Esophagus squamous epithelium (tissue), 4 donors: ENCODE results near the gene DLG5.

Experiments used
- POLR2A ChIP-seq, 4 donors: fragments of 450-650 bp; IDR thresholded peaks; one replicate each; pipeline ENCODE4 v1.6.1; 2017; ENCODE audit warnings: antibody characterized with exemption in 4 of 4, mild to moderate bottlenecking in 4 of 4, moderate library complexity in 3 of 4
- TF ChIP-seq, protein P1 (sequence below), 6 experiments: fragments of 450-650 bp in 4 of 6; fragments of 200-600 bp in 2 of 6; sonication (generic) in 2 of 6; IDR thresholded peaks; one replicate each; pipeline ENCODE4 v1.5.1; 2016 to 2019; ENCODE audit warnings: antibody characterized with exemption in 6 of 6, mild to moderate bottlenecking in 4 of 6, moderate library complexity in 4 of 6

DNA sequence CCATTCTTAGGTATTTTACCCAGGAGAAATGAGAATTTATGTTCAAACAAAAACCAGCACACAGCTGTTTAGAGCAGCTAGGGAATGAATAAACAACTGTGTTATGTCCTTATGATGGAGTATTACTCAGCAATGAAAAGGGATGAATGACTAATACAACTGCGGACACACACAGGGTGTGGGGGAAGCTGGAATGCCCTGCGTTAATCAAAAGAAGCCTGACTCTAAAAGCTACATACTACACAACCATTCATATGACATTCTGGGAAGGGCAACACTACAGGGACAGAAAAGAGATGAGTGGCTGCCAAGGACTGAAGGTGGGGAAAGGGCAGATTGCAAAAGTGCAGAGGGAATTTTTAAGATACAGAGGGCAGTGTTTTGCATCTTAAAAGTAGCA, 64.0 kb downstream of the DLG5 start:
- TF ChIP-seq, protein P1, sequence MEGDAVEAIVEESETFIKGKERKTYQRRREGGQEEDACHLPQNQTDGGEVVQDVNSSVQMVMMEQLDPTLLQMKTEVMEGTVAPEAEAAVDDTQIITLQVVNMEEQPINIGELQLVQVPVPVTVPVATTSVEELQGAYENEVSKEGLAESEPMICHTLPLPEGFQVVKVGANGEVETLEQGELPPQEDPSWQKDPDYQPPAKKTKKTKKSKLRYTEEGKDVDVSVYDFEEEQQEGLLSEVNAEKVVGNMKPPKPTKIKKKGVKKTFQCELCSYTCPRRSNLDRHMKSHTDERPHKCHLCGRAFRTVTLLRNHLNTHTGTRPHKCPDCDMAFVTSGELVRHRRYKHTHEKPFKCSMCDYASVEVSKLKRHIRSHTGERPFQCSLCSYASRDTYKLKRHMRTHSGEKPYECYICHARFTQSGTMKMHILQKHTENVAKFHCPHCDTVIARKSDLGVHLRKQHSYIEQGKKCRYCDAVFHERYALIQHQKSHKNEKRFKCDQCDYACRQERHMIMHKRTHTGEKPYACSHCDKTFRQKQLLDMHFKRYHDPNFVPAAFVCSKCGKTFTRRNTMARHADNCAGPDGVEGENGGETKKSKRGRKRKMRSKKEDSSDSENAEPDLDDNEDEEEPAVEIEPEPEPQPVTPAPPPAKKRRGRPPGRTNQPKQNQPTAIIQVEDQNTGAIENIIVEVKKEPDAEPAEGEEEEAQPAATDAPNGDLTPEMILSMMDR (IDR thresholded peaks at IDR 0.05): no peak
- TF ChIP-seq POLR2A (IDR thresholded peaks at IDR 0.05): no peak
